HG02571 (cell line): ENCODE measurements around the gene NUDT22.

Experiments used
- ATAC-seq: cut with Tn5 transposase; IDR thresholded peaks from one replicate; pipeline ENCODE4 v1.9.1; 2021; ENCODE audit warnings: mild to moderate bottlenecking, moderate library complexity; ENCODE audit not compliant: unreplicated experiment

The NUDT22 gene

GRCh38 chr11:64253481-64253880, 27.4 kb downstream of the NUDT22 start:
- no peak for ATAC-seq

GRCh38 chr11:64254326-64254725, 28.3 kb downstream of the NUDT22 start:
- ATAC-seq: no peak

- ATAC-seq: no peak
These were observed 29.4 kb downstream of the NUDT22 start for GRCh38 chr11:64255135-64256128.

GRCh38 chr11:64256300-64256699, 30.2 kb downstream of the NUDT22 start:
- ATAC-seq: no peak

- no peak for ATAC-seq
These were observed 32.3 kb downstream of the NUDT22 start for GRCh38 chr11:64258356-64258755.

- no peak for ATAC-seq
These were observed 33.0 kb downstream of the NUDT22 start for GRCh38 chr11:64258946-64259532.

GRCh38 chr11:64259533-64260067, 33.5 kb downstream of the NUDT22 start:
- no peak for ATAC-seq

- ATAC-seq: no peak
These were observed 34.2 kb downstream of the NUDT22 start for GRCh38 chr11:64260147-64260708.

GRCh38 chr11:64261556-64262080, 35.5 kb downstream of the NUDT22 start:
- ATAC-seq: no peak

GRCh38 chr11:64262271-64263002, 36.4 kb downstream of the NUDT22 start:
- ATAC-seq: no peak

- no peak for ATAC-seq
These were observed 37.2 kb downstream of the NUDT22 start for GRCh38 chr11:64263021-64263946.

- no peak for ATAC-seq
These were observed 37.9 kb downstream of the NUDT22 start for GRCh38 chr11:64263947-64264317.

GRCh38 chr11:64264371-64264852, 38.3 kb downstream of the NUDT22 start:
- ATAC-seq: no peak

- no peak for ATAC-seq
These were observed 39.4 kb downstream of the NUDT22 start for GRCh38 chr11:64265176-64266160.

GRCh38 chr11:64266339-64266738, 40.3 kb downstream of the NUDT22 start:
- no peak for ATAC-seq

- no peak for ATAC-seq
These were observed 41.3 kb downstream of the NUDT22 start for GRCh38 chr11:64267207-64267945.

- no peak for ATAC-seq
These were observed 42.2 kb downstream of the NUDT22 start for GRCh38 chr11:64268025-64268892.
